Gastrocnemius medialis (tissue), 4 donors: ENCODE results near the gene TMEM72.

Source experiments
- CTCF ChIP-seq, 5 experiments: fragments of 450-650 bp in 3 of 5; fragments of 200-600 bp in 2 of 5; sonication (generic) in 2 of 5; IDR thresholded peaks in 4 of 5; conservative IDR thresholded peaks in 1 of 5; 1 replicate in 4 of 5; 2 replicates in 1 of 5; pipeline ENCODE4 v1.5.1; 2016 to 2019; ENCODE audit warnings: antibody characterized with exemption in 5 of 5, mild to moderate bottlenecking in 3 of 5, moderate library complexity in 3 of 5
- POLR2A ChIP-seq, 2 donors: fragments of 450-650 bp; IDR thresholded peaks; one replicate each; pipeline ENCODE4 v1.6.1; 2017; ENCODE audit warnings: antibody characterized with exemption in 2 of 2, mild to moderate bottlenecking in 2 of 2, moderate library complexity in 2 of 2

DNA sequence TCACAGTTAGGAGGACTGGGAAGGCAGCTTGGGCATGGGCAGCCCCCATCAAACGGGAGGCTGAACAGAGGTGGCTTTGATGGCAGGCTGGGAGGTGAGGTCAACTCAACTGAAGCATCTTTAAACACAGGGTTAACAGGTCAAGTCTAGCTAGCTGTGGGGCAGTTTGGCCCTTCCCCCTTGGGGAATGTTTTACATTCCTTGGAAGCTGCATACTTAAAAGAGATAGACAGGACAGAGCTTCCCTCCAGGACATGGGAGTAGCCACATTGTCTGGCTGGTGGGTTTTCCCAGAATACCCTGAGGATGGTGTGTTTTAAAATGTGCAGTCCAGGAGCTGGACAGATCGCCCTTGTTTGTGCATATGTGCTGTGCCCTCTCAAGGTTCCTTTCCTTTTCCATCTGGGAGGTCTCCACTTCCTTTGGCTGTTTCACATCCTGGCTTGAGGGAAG lies 41.7 kb downstream of the TMEM72 start:
- no peak for TF ChIP-seq CTCF (IDR thresholded peaks at IDR 0.05 in 4 of 5, conservative IDR thresholded peaks at IDR 0.05 in 1 of 5)
- no peak for TF ChIP-seq POLR2A (IDR thresholded peaks at IDR 0.05)
